HG03103 (cell line): Measurements from ENCODE around the gene MFSD6L.
"Not testable (repeated sequence)": the region's sequence is repeated elsewhere in the genome, so short reads cannot be mapped to it uniquely, and the experiment has no call there.

Source experiments
- ATAC-seq: cut with Tn5 transposase; IDR thresholded peaks from one replicate; pipeline ENCODE4 v1.9.1; 2021; ENCODE audit warnings: low read depth; ENCODE audit not compliant: unreplicated experiment

The MFSD6L gene

DNA sequence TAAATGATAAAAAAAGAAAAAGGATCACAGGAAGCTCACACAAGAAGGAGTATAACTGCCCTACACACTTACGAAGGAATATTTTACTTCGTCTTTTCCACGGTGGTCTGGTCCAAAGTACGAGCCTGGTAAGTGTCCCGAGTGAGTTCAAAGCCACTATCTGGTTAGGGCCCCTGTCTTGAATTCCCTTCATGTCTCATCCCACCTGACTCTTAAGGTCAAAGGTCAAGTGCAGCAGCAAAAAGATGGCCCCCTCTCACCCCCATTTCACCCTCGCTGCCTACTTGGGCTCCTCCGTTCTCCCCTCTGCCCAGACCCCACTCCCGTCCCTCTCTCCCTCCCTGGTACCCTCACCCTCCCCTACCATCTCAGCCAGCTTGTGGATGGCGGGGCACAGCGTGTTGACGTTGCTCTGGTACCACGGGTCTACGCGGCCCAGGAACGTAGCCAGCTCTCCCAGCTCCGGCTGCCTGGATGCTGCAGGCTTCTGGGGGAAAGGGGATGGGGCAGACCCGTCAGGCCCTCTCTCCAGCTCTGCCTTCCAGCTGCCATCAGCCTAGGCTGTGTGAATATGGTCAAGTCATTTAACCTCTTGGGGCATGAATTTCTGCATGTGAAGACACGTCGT is 27.8 kb upstream of the MFSD6L start:
- ATAC-seq: no peak

DNA sequence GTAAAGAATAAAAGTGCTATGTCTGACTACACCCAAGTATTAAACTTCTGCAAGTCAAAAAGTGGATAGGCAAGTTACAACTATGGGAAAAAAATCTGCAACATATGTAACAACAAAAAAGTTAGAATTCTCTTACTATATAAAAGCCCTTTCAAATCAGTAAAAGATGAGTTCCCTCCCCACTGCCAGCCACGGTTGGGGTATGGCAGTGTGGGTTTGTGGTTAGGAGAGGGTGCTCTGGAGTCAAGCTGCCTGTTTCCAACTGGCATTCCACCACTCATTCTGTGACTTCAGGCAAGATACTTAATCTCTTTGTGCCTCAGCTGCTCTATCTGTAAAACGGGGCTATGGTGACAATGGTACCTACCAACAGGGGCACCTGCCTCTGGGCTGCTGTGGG is 26.6 kb upstream of the MFSD6L start:
- ATAC-seq: no peak

DNA sequence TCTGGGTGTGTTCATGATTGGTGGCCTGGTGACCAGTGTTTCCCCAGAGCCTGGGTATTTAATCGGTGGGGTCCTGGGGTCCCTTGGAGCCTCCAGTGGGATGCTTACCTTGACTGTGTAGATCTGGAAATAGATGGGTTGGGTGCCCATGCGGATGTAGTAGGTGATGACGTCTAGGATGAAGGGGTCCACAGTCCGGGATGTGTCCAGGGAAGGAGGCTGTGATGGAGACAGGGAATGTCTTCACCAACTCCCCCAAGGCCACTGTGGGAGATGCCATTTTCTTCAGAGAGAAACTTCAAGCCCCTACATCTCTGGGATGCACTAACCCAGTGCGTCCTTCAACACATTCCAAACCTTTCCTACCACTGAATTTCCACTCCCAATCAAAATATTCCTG is 24.1 kb upstream of the MFSD6L start:
- ATAC-seq: no peak

DNA sequence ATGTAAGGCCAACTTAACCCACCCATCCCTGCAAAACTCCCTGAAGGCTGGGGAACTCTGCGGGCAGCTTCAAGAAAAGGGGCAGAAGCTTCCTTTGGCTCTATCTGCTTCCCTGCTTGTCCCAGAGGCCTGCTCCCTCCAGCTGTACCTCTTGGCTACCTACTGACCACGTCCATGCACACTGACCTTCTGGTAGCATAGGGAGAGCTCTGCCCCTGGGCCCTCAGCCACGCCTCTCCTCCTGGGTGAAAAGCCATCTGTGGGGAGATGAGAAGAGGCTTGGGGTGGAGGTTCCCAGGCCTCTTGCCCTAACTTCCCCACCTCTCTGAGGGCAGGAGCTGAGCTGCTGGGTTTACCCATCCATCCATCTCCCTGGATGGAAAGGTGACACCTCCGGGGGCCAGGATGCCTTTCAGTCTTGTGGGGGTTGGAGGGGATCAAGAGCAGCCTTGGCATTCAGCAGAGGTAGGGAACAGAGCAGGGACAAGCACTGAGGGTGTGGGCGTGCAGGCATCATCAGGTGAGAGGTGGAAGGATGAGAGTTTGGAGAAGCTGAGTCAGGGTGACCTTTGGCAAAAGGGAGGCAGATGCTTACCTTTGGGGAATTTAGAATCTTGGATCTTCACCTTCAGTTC is 23.4 kb upstream of the MFSD6L start:
- no peak for ATAC-seq

DNA sequence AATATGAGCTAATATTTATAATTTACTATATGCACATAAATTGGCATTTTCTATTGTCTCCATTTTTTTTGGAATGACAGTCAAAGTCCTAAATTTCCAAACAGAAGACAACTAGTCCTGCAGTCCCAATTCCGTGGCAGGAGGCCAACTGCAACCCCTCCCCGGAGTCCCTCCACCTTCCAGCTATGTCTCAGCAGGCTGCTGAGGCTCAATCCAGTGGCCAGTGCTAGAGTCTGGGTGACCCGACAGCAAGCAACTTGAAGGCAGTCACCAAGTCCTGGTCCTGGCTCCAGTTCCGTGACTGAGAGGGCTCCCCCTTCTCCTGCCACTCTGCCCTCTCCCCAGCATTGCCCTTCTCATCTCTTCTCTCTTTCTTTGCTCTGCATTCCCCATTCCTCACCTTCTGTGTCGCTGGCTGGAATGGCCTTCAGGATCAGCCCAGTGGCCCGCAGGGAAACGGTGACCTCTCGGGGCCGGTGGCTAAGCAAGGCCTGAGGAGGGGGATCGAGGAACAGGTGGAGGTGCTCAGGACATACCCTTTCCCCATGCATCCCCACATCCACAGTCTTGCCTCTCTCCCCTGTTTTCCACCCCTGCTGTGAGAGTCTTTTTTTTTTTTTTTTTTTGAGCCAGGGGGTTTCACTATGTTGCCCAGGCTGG is 22.4 kb upstream of the MFSD6L start:
- ATAC-seq: no peak

DNA sequence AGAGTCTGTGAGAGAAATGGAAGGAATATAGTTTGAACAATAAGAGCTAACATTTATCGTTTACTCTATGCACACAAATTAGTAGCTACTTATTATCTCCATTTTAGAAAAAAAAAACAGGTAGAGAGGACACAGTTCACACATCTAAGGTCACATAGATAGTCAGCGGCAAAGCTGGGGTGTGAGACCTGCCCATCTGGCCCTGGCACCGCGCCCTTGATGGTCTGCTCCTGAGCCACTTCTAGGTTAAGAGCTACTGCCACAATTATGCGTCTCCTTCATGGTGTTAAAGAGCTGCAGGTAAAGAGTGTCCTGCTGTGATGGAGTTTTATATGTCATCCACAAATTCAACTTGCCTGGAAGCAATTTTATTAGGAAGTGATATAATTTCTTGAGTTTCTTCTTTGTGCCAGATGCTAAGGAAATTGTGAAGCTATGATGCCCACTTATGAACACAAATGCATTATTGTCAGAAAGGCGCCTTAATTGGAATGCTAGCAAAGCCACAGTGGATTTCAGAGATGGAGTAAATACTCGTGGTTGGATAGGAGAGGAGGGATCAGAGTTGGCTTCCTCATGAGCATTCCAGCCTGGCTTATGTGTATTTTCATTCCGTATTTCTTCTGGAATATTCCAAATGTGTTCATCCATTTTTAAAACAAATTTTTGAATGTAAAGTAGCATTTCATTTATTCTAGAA is 21.3 kb upstream of the MFSD6L start:
- no peak for ATAC-seq

DNA sequence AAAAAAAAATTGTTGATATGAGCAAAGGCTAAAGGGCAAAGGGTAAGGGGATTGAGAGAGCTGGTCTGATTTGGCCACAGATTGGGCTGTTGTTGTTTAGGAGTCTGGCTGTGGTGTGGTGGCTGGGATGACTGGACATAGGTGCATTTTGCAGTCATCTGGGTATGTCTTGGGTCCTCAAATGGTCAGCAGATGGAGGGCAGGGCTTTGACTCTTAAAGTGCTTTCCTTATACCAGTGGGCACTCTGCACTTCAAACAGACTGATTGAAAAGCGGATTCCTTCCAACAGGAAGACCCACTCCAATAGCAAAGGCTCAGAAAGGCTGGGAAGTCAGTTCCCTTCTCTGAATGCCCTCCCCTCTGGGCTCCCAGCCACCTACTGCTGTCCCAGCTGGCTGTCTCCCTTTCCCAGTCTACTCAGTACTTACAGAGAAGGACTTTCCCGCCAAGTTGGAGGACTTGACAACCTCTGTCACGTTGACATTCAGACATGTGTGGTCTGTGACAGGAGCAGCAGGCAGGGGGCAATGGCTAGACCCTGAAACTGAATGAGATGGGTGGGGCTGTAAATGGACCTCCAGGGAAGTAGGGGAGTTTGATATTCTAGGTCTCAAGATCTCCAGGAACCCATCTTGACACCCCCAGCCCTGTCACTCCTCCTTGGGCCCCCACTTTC is 19.6 kb upstream of the MFSD6L start:
- no peak for ATAC-seq

DNA sequence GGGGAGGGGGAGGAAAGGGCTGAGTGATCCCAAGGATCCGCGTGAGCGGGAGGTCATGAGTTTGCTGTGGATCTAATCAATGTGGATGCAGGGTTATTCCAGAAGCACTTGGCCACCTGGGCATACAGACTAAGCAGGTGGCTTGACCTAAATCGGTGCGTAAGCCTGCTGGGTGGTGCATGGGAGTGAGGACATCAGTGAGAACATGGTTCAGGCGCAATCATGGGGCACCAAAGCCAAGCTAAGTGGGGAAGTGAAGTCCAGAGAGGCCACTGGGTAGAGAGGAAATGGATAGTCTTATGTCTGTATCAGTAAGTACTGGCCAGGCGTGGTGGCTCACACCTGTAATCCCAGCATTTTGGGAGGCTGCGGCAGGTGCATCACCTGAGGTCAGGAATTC is 18.9 kb upstream of the MFSD6L start:
- no peak for ATAC-seq

DNA sequence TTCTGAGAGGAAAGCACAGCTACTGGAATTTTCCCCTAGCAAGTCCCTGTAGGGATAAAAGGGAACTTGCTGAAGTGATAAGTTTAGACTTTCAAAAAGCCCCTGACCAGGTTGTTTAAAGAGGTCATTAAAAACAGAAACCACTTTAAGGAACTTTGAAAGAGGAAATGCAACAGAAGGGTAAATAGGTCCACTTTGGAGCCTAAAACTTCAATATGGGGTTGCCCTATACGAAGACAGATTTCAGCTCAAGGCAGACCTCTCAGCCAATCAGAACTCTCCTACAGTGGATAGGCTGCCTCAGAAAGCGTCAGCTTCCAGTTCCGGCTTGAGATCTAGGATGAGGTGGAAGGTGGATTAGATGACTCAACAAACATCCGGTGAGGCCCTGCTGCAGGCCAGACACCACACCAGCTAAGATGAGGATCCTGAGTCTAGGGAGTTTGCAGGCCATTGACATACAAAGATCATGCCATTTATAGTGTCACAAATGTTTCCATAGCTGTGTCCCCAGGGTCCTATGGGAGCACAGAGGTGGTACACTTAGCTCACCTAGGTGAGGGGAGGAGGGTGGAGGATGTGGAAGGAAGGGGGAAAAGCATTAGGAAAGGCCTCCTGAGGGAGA is 7.9 kb upstream of the MFSD6L start:
- ATAC-seq: peak; percentile 89

DNA sequence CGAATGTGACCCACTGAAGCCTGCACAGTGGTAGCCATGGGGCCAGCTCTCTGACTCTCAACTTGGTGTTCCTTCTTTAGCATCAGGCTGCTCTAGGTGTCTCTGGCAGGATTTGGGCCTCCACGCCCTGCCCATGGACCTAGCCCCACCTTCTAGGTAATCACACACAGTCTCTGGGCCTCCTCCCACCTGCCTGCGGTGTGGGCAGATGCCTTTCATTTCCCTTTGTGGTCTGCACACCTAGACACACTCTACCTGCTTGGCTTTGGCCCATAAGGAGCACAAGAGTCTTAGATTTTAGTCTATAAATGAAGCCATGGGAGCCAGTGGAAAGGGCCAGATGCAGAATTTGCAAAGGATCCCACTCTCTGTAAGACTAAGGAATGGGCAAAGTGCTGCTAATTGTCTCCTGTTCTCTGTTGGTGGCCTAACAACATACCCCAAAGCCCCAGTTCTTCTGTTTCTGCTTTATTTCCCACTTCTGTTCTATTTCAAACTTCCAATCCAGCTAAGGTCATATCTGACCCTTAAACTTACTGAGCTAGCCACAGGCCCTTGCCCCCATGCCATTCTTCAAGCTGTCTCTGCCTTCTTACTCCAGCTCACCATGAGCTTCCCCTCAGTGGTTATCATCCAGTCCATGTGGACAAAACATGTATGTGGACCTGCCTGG is 7.2 kb upstream of the MFSD6L start:
- ATAC-seq: peak; percentile 22

DNA sequence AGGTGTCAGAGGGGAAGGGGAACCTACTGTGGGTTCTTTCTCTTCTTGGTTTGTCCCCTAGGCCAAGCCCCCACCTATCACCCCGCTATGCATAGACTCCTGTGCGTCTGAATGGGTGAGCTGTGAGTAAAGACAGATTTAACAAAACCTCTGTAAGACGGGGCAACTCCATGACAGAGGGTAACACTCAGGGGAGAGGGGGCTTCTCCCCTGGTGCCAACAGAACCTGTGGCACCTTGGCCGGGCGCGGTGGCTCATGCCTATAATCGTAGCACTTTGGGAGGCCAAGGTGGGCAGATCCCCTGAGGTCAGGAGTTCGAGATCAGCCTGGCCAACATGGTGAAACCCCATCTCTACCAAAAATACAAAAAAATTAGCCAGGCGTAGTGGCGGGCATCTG is 6.2 kb upstream of the MFSD6L start:
- not testable (repeated sequence) for ATAC-seq

DNA sequence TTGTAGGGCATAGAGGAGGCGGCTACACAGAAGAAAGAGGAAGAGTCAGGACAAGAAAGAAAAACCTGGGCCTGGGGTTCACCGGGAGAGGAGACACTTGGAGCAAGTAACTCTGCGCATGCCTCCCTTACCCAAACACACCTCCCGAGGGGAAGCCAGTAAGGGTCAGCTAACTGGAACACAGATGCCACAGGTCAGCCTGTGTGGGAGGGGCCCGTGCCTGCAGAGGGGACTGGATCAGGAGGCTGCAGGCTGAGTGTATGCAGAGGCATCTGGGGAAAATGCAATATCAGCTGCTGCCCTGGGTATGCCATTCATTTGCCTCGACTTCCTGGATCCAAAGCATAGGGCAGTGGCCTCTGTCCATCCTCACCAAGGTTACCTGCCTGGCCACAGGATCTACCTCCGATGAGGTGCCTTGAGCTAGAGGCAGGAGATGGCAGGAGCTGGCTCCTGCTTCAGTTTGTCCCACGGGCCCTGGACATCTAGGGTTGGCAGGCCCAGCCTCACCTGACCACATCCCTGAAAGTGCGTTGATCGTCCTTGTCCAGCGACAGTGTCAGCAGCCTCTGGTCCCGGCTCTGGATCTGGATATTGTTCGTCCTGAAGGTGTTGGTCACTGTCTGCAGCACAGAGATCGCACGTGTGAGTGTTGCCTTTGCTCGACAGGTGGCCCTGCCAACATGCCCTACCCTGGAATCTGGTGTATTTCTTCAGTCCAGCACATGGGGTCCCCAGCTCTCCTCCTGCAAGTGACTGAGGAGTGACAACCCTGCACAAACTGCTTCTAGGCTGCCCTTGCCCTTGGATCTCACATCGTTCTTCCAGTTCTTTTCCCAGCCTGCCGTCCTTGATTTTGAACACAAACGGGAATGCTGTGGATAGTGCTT is 4.6 kb upstream of the MFSD6L start:
- no peak for ATAC-seq

DNA sequence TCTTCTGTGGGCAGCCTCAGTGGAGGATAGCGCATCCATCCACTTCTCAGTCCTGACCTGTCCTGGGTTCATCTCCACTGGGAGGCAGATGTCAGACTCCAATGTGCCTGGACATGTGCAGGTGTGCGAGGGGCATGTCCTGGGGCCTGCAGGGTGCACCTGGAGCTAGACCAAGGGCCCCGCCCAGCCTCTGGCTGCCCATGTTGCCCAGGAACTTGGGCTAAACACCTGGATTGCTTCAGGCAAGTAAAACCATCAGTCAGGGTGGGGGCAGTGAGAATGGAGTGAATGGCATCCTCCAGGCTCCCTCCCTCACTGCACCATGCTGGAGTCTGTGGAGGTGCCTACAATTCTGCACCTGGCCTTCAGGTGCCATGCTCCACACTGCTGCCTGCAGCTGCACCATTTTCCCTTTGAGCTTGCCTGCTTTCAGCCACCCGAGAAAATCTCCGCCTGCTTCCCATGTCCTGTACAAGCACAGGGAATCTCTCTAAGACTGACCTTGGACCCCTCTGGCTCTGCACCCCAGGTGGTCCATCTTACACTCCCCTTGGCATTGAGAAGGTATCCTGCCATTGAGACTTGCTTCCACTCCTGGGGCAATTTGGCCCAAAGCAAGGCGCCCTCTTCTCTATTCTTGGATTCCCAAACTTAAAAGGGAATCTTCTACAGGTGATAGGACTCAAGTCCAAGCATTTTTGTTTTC is 2.1 kb upstream of the MFSD6L start:
- ATAC-seq: no peak

DNA sequence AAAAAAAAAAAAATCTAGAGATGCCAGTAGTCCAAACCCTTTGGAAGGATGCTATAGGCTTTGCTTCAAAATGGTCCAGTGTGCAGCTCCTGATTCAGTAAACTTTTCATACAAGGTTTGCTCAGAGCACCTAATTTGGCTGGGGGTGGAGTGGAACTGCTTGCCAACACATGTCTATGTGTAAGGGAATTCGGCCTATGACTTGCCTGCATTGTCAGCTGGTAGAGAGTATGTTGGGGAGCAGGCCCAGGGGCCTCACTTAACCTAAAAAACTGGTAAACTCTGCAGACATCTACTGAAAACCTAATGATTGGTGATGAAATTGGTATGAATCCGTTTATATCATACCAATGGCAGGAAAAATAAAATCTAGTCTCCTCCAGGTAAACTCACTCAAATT is 1.5 kb upstream of the MFSD6L start:
- ATAC-seq: no peak

DNA sequence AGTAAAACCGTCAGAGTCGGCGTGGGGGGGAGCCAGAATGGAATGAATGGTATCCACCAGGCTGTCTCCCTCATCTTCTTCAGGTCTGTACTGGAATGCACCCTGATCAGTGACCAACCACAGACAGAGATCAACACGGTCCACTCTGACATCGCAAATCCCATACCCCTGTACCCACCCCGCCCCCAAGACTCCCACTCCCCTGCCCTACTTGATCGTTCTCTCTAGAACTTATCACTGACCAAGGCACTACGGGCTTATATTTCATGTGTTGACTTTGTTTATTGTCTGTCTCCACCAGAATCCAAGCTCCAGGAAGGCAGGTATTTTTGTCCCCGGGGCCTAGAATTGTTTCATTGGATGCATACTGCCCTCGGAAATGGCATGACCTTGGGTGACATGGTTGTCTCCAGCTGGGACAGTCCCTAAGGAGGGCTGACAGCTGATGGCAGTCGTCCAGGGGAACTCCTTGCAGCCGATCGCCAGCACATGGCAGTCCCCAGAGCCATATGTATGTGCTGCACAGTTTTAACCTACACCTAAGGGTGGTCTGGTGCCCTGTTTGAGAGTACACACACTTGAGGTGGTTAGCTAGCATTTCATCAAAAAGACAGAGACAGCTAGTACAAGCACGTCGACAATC is 526 bp upstream of the MFSD6L start:
- no peak for ATAC-seq

DNA sequence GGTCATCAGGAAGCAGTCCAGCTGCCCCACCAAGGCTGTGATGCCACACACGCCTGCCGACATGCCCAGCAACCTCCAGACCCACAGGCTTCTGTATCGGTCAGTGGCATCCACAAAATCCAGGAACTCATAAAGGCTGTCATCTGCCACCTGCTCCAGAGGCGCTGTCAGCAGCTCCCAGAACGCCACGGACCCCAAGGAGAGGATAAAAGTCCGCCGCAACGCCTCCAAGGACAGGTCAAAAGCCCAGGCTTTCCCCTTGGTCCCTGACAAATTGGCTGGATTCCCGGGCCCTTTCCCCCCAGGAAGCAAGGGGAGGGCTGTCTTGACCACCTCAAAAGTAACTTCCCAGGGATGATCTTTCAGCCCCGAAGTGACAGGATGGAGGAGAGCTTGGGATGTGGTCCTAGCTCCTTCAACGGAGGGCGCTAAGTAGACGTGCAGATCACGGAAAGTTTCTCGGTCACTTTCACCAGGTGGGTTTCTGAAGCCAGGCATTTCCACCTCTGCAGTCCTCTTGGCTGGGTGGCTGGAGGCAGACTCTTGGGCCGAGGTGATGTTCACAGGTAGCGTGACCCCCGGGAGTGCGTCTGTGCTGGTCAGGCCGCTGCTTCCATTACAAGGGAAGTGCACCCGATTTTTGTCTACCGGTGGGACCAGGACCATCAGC is 854 bp downstream of the MFSD6L start:
- ATAC-seq: no peak

DNA sequence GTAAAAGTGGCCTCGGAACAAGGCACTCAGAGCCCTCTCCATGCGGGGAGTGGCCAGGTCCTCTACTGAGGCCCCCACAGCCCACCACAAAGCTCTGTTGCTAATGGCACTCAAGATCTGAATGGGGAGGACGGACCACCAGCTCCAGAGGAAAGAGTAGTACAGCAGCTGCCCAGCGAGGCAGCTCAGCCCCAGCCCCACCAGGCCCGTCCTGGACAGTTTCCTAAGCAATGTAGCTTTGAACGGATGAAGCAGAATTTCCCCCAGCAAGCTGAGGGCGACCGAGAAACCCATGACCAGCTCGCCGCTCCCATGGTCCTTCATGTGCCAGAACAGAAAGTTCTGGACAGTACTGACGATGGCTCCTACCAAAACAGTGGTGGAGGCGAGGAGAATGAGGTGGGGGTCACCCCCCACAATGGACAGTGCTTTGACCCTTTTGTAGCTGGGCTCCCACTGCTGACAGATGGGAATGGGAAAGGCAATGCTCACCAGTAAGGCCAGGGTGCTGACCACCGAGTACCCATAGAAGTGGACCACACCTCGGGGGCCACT is 1.5 kb downstream of the MFSD6L start:
- ATAC-seq: no peak
